OCI-LY1 (cell line): ENCODE data around the gene SLC27A2.

Experiments
- H2AFZ ChIP-seq: fragments of 200-600 bp; sonication (generic), shearing (Covaris generic); 2 replicates; pipeline ENCODE4 v1.6.0; 2014; ENCODE audit warnings: antibody characterized with exemption, mild to moderate bottlenecking, low read length
- H3F3A ChIP-seq: fragments of 200-600 bp; sonication (generic), shearing (Covaris generic); 2 replicates; pipeline ENCODE4 v1.6.0; 2014; ENCODE audit warnings: mild to moderate bottlenecking, antibody characterized with exemption, low read length, moderate library complexity; ENCODE audit not compliant: insufficient read depth
- H3K27ac ChIP-seq: fragments of 200-600 bp; sonication (generic); 2 replicates; pipeline ENCODE4 v1.5.1; 2014; ENCODE audit warnings: low read length, mixed run types, mild to moderate bottlenecking, low read depth; ENCODE audit not compliant: poor library complexity, severe bottlenecking
- H3K27me3 ChIP-seq: fragments of 200-600 bp; sonication (generic); 2 replicates; pipeline ENCODE4 v1.6.0; 2014; ENCODE audit warnings: antibody characterized with exemption, mild to moderate bottlenecking, low read length, moderate library complexity; ENCODE audit not compliant: insufficient read depth
- H3K36me3 ChIP-seq: fragments of 200-600 bp; sonication (generic); 2 replicates; pipeline ENCODE4 v1.6.1; 2014; ENCODE audit warnings: mild to moderate bottlenecking, antibody characterized with exemption, low read length, moderate library complexity, mixed read lengths; ENCODE audit not compliant: insufficient read depth
- H3K4me1 ChIP-seq: fragments of 200-600 bp; sonication (generic); 2 replicates; pipeline ENCODE4 v1.5.1; 2014; ENCODE audit warnings: mild to moderate bottlenecking, low read length, moderate library complexity; ENCODE audit not compliant: insufficient read depth, severe bottlenecking
- H3K4me2 ChIP-seq: fragments of 200-600 bp; sonication (generic), shearing (Covaris generic); 2 replicates; pipeline ENCODE4 v1.6.1; 2014; ENCODE audit warnings: low read length
- H3K4me3 ChIP-seq: fragments of 200-600 bp; sonication (generic); 2 replicates; pipeline ENCODE4 v1.5.1; 2014; ENCODE audit warnings: low read length, low read depth, mild to moderate bottlenecking, mixed read lengths; ENCODE audit not compliant: poor library complexity, severe bottlenecking
- H3K79me2 ChIP-seq: fragments of 200-600 bp; shearing (Covaris generic); 2 replicates; pipeline ENCODE4 v1.6.1; 2016; ENCODE audit warnings: mixed run types, low read length, mixed read lengths; ENCODE audit not compliant: insufficient read depth
- H3K9ac ChIP-seq: fragments of 200-600 bp; sonication (generic), shearing (Covaris generic); 2 replicates; pipeline ENCODE4 v1.6.1; 2014; ENCODE audit warnings: mild to moderate bottlenecking, low read length, mixed read lengths
- H3K9me2 ChIP-seq: fragments of 200-600 bp; sonication (generic), shearing (Covaris generic); 2 replicates; pipeline ENCODE4 v1.6.1; 2014; ENCODE audit warnings: low read depth, mild to moderate bottlenecking, low read length, mixed read lengths
- H3K9me3 ChIP-seq: fragments of 200-600 bp; shearing (Covaris generic); 2 replicates; pipeline ENCODE4 v1.6.1; 2014; ENCODE audit warnings: low read length, mixed read lengths
- H4K20me1 ChIP-seq: fragments of 200-600 bp; sonication (generic), shearing (Covaris generic); 2 replicates; pipeline ENCODE4 v1.6.0; 2016; ENCODE audit warnings: mild to moderate bottlenecking, low read length; ENCODE audit not compliant: insufficient read depth
- EZH2 ChIP-seq: fragments of 200-600 bp; sonication (generic), shearing (Covaris generic); IDR thresholded peaks from 2 replicates; pipeline ENCODE4 v1.8.0; 2017; ENCODE audit warnings: borderline replicate concordance, mixed run types, mild to moderate bottlenecking, antibody characterized with exemption, low read length, moderate library complexity, mixed read lengths
- TF ChIP-seq, protein P1 (sequence below): fragments of 200-600 bp; sonication (generic), shearing (Covaris generic); IDR thresholded peaks from 2 replicates; pipeline ENCODE4 v1.5.1; 2017; ENCODE audit warnings: mild to moderate bottlenecking, antibody characterized with exemption, low read length, moderate library complexity, mixed read lengths

Gene SLC27A2

DNA sequence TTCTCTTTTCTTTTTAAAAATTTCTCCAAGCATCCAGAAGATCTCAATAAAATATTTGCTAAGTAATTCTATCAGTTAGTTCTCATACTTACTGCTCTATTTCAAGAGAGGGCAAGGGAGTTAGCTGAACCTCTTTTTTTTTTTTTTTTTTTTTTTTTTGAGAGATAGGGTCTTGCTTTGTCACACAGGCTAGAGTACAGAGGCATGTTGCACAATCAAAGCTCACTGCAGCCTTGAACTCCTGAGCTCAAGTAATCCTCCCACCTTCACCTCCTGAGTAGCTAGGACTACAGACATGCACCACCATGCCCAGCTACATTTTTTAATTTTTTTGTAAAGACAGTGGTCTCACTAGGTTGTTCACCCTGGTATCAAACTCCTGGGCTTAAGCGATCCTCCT is 62.2 kb downstream of the SLC27A2 start:
- Histone ChIP-seq H2AFZ (no peak overlapping the region), H3K9me2 (no peaks in the 10 kb centered on the region), H3K79me2 (no peaks in the 10 kb centered on the region), H3K4me1 (no peaks in the 10 kb centered on the region), H3F3A (no peaks in the 10 kb centered on the region), H3K36me3 (no peaks in the 10 kb centered on the region), H4K20me1 (no peaks in the 10 kb centered on the region), H3K9me3 (no peaks in the 10 kb centered on the region), H3K4me3 (no peak overlapping the region), H3K9ac (no peak overlapping the region), H3K27me3 (no peaks in the 10 kb centered on the region), H3K4me2 (no peak overlapping the region), H3K27ac (no peak overlapping the region)
- no peak for TF ChIP-seq EZH2
- TF ChIP-seq, protein P1, sequence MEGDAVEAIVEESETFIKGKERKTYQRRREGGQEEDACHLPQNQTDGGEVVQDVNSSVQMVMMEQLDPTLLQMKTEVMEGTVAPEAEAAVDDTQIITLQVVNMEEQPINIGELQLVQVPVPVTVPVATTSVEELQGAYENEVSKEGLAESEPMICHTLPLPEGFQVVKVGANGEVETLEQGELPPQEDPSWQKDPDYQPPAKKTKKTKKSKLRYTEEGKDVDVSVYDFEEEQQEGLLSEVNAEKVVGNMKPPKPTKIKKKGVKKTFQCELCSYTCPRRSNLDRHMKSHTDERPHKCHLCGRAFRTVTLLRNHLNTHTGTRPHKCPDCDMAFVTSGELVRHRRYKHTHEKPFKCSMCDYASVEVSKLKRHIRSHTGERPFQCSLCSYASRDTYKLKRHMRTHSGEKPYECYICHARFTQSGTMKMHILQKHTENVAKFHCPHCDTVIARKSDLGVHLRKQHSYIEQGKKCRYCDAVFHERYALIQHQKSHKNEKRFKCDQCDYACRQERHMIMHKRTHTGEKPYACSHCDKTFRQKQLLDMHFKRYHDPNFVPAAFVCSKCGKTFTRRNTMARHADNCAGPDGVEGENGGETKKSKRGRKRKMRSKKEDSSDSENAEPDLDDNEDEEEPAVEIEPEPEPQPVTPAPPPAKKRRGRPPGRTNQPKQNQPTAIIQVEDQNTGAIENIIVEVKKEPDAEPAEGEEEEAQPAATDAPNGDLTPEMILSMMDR = no peak

DNA sequence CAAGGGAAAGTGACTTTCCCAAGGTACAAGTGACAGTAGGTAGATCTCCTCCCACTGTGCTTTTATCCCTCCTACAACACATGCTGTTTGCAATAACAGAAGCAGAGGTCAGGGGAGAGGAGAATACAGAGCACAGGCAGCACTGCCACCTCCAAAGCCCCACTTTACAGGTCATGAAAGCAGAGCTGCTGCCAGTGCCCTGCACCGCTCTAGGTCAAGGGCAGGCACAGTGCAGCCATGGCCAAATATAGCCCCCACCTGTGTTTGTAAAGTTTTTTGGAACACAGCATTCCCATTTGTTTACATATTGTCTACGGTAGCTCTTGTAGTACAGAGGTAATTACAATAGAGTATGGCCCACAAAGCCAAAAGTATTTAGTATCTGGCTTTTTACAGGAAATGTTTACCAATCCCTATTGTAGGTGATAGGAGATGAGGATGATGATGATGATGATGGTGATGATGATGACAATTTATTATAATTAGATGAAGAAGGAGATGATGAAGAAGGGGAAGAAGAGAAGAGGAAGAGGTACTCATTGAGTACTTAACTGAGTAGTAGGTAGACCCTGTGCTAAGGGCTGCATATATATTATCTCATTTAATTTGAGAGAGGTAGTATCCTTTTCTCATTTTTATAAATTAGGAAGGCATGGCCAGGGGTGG is 63.1 kb downstream of the SLC27A2 start:
- Histone ChIP-seq H2AFZ (no peak overlapping the region), H3K27ac (no peak overlapping the region), H3K4me3 (no peak overlapping the region), H3F3A (no peaks in the 10 kb centered on the region), H3K4me2 (no peak overlapping the region), H4K20me1 (no peaks in the 10 kb centered on the region), H3K9ac (no peak overlapping the region), H3K27me3 (no peaks in the 10 kb centered on the region), H3K79me2 (no peaks in the 10 kb centered on the region), H3K9me2 (no peaks in the 10 kb centered on the region), H3K9me3 (no peaks in the 10 kb centered on the region), H3K4me1 (no peaks in the 10 kb centered on the region), H3K36me3 (no peaks in the 10 kb centered on the region)
- TF ChIP-seq, protein P1 = no peak
- TF ChIP-seq EZH2 = no peak

DNA sequence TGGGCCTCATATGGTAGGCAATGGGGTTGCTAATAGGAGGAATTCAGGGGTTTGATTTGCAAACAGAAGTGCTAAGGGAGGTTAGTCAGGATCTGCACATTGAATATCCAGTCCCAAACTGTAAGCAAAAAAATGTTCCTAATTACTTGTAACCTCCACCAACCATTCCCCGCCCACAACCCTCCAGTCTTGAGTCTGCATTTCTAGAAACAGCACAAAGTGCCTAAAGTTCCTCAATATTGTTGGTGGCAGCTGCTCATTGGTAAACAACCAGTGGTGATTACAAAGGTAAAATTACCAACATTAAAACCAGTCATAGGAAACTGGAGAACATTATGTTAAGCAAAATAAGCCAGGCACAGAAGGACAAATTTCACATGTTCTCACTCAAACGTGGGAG is 64.6 kb downstream of the SLC27A2 start:
- no peaks in the 10 kb centered on the region for H3K36me3 ChIP-seq
- no peak overlapping the region for H3K4me3 ChIP-seq
- no peak overlapping the region for H3K9ac ChIP-seq
- no peak overlapping the region for H3K27ac ChIP-seq
- no peaks in the 10 kb centered on the region for H3K79me2 ChIP-seq
- no peak overlapping the region for H3K4me2 ChIP-seq
- H3K4me1 ChIP-seq = no peaks in the 10 kb centered on the region
- TF ChIP-seq, protein P1 = no peak
- no peak for TF ChIP-seq EZH2
- no peaks in the 10 kb centered on the region for H4K20me1 ChIP-seq
- no peaks in the 10 kb centered on the region for H3K27me3 ChIP-seq
- no peaks in the 10 kb centered on the region for H3F3A ChIP-seq
- H2AFZ ChIP-seq = no peak overlapping the region
- H3K9me3 ChIP-seq = no peaks in the 10 kb centered on the region
- H3K9me2 ChIP-seq = no peaks in the 10 kb centered on the region
